Activated T-helper 17 cell treated with anti-CD3 and anti-CD28 coated beads, Interleukin-2, amount 50 U/mL, for 72 hours (primary cell): ENCODE results near the gene AP3D1. TPM values are rescaled to one million over a fixed set of nuclear protein-coding genes. Genes with fewer than 3 reads are reported as not detected.
"Not testable (repeated sequence)": the region's sequence is repeated elsewhere in the genome, so short reads cannot be mapped to it uniquely, and the experiment has no call there.

Source experiments
- ATAC-seq: fragments of 150-1000 bp; cut with Tn5 transposase; replicated peaks from 2 replicates; pipeline ENCODE4 v1.10.0; 2021; ENCODE audit warnings: mild to moderate bottlenecking, moderate library complexity
- H3K27ac Mint-ChIP-seq: one replicate; pipeline ENCODE4 v1.8.0; 2022; ENCODE audit warnings: mixed read lengths
- H3K27me3 Mint-ChIP-seq: one replicate; pipeline ENCODE4 v1.8.0; 2022; ENCODE audit warnings: mixed read lengths
- H3K36me3 Mint-ChIP-seq: one replicate; pipeline ENCODE4 v1.8.0; 2022; ENCODE audit warnings: low read depth, mild to moderate bottlenecking, mixed read lengths
- H3K4me1 Mint-ChIP-seq: one replicate; pipeline ENCODE4 v1.8.0; 2022; ENCODE audit warnings: mixed read lengths
- H3K4me3 Mint-ChIP-seq: one replicate; pipeline ENCODE4 v1.8.0; 2022; ENCODE audit warnings: mild to moderate bottlenecking, mixed read lengths
- H3K9me3 Mint-ChIP-seq: one replicate; pipeline ENCODE4 v1.8.0; 2022; ENCODE audit warnings: mixed read lengths
- total RNA-seq, 2 donors: library from RNA; stranded (reverse); gene quantifications; one replicate each; pipeline ENCODE4 v1.2.3, GENCODE V29; 2022

The AP3D1 gene
- total RNA-seq, 2 donors from 2014 or later: 83.6 to 108 TPM

GRCh38 chr19:2108251-2109016 is 42.9 kb downstream of the AP3D1 start:
- peaks cover 84% of the 10 kb centered on the region for H3K36me3 Mint-ChIP-seq
- H3K27ac Mint-ChIP-seq: peak overlapping the region; percentile 63
- no peaks in the 10 kb centered on the region for H3K27me3 Mint-ChIP-seq
- H3K4me1 Mint-ChIP-seq: peaks cover 7% of the 10 kb centered on the region
- no peaks in the 10 kb centered on the region for H3K9me3 Mint-ChIP-seq
- H3K4me3 Mint-ChIP-seq: no peak overlapping the region
- no peak for ATAC-seq

GRCh38 chr19:2103045-2103707 is 48.2 kb downstream of the AP3D1 start:
- peaks cover 7% of the 10 kb centered on the region for H3K4me1 Mint-ChIP-seq
- no peak for ATAC-seq
- H3K27me3 Mint-ChIP-seq: no peaks in the 10 kb centered on the region
- H3K36me3 Mint-ChIP-seq: peaks cover 77% of the 10 kb centered on the region
- H3K27ac Mint-ChIP-seq: no peak overlapping the region
- no peaks in the 10 kb centered on the region for H3K9me3 Mint-ChIP-seq
- no peak overlapping the region for H3K4me3 Mint-ChIP-seq

GRCh38 chr19:2101417-2102335 is 49.7 kb downstream of the AP3D1 start:
- Mint-ChIP-seq H3K4me1 (peaks cover 7% of the 10 kb centered on the region), H3K4me3 (no peak overlapping the region), H3K27me3 (no peaks in the 10 kb centered on the region), H3K36me3 (peaks cover 62% of the 10 kb centered on the region), H3K9me3 (no peaks in the 10 kb centered on the region), H3K27ac (no peak overlapping the region)
- no peak for ATAC-seq

- peaks cover 7% of the 10 kb centered on the region for H3K4me1 Mint-ChIP-seq
- no peak overlapping the region for H3K4me3 Mint-ChIP-seq
- H3K36me3 Mint-ChIP-seq: peaks cover 57% of the 10 kb centered on the region
- no peak overlapping the region for H3K27ac Mint-ChIP-seq
- H3K9me3 Mint-ChIP-seq: no peaks in the 10 kb centered on the region
- H3K27me3 Mint-ChIP-seq: no peaks in the 10 kb centered on the region
- ATAC-seq: no peak
These were observed 50.7 kb downstream of the AP3D1 start for GRCh38 chr19:2100719-2101061.

GRCh38 chr19:2099937-2100718 is 51.2 kb downstream of the AP3D1 start:
- H3K9me3 Mint-ChIP-seq: no peaks in the 10 kb centered on the region
- no peak for ATAC-seq
- H3K4me3 Mint-ChIP-seq: no peak overlapping the region
- no peak overlapping the region for H3K27ac Mint-ChIP-seq
- H3K27me3 Mint-ChIP-seq: no peaks in the 10 kb centered on the region
- H3K36me3 Mint-ChIP-seq: peaks cover 57% of the 10 kb centered on the region
- peaks cover 7% of the 10 kb centered on the region for H3K4me1 Mint-ChIP-seq

- ATAC-seq: no peak
- Mint-ChIP-seq H3K4me3 (no peak overlapping the region), H3K4me1 (peaks cover 10% of the 10 kb centered on the region), H3K27ac (no peak overlapping the region), H3K27me3 (no peaks in the 10 kb centered on the region), H3K36me3 (peaks cover 57% of the 10 kb centered on the region), H3K9me3 (peaks cover 3% of the 10 kb centered on the region)
These were observed 52.3 kb downstream of the AP3D1 start for GRCh38 chr19:2099054-2099501.

GRCh38 chr19:2097886-2098327 is 53.5 kb downstream of the AP3D1 start:
- Mint-ChIP-seq H3K9me3 (peaks cover 3% of the 10 kb centered on the region), H3K4me3 (peak overlapping the region; percentile 83), H3K27me3 (no peaks in the 10 kb centered on the region), H3K4me1 (peaks cover 11% of the 10 kb centered on the region), H3K27ac (no peak overlapping the region), H3K36me3 (peaks cover 62% of the 10 kb centered on the region)
- no peak for ATAC-seq

- peak; percentile 30 for ATAC-seq
- Mint-ChIP-seq H3K36me3 (peaks cover 67% of the 10 kb centered on the region), H3K27ac (peak overlapping the region; percentile 80), H3K27me3 (no peaks in the 10 kb centered on the region), H3K9me3 (peaks cover 3% of the 10 kb centered on the region), H3K4me3 (peak overlapping the region; percentile 83), H3K4me1 (peaks cover 11% of the 10 kb centered on the region)
These were observed 54.0 kb downstream of the AP3D1 start for GRCh38 chr19:2097203-2097885.

GRCh38 chr19:2096480-2097202 is 54.7 kb downstream of the AP3D1 start, which contains the start of gene IZUMO4:
TSS of gene IZUMO4 (plus strand) at chr19:2096915. CDS start at chr19:2096946, 31 bp downstream.
- H3K27me3 Mint-ChIP-seq: no peaks in the 10 kb centered on the region
- peak within 1 kb of the TSS; percentile 98 for H3K27ac Mint-ChIP-seq
- H3K4me1 Mint-ChIP-seq: peaks cover 11% of the 10 kb centered on the region
- H3K9me3 Mint-ChIP-seq: peaks cover 3% of the 10 kb centered on the region
- peak within 1 kb of the TSS; percentile 96 for H3K4me3 Mint-ChIP-seq
- H3K36me3 Mint-ChIP-seq: peaks cover 67% of the 10 kb centered on the region
- peak; percentile 82 for ATAC-seq

- peak within 1 kb of the TSS; percentile 96 for H3K4me3 Mint-ChIP-seq
- peaks cover 63% of the 10 kb centered on the region for H3K36me3 Mint-ChIP-seq
- peak; percentile 54 for ATAC-seq
- H3K27ac Mint-ChIP-seq: peak within 1 kb of the TSS; percentile 98
- peaks cover 3% of the 10 kb centered on the region for H3K9me3 Mint-ChIP-seq
- H3K4me1 Mint-ChIP-seq: peaks cover 11% of the 10 kb centered on the region
- H3K27me3 Mint-ChIP-seq: no peaks in the 10 kb centered on the region
These were observed 55.3 kb downstream of the AP3D1 start, which contains the start of gene MOB3A for GRCh38 chr19:2096034-2096479. TSS of gene MOB3A (minus strand) at chr19:2096326. CDS start at chr19:2078560, 17,766 bp downstream.

- Mint-ChIP-seq H3K4me3 (peak overlapping the region; percentile 96), H3K36me3 (peaks cover 88% of the 10 kb centered on the region), H3K4me1 (peaks cover 37% of the 10 kb centered on the region)
- not testable (repeated sequence) for H3K9me3 Mint-ChIP-seq, H3K27ac Mint-ChIP-seq, ATAC-seq, H3K27me3 Mint-ChIP-seq
These were observed 59.3 kb downstream of the AP3D1 start for GRCh38 chr19:2091926-2092525.

GRCh38 chr19:2089727-2090053 is 61.7 kb downstream of the AP3D1 start:
- no peaks in the 10 kb centered on the region for H3K27me3 Mint-ChIP-seq
- H3K4me3 Mint-ChIP-seq: peak overlapping the region; percentile 97
- no peak for ATAC-seq
- H3K36me3 Mint-ChIP-seq: peaks cover 92% of the 10 kb centered on the region
- peak overlapping the region; percentile 100 for H3K27ac Mint-ChIP-seq
- H3K4me1 Mint-ChIP-seq: peaks cover 43% of the 10 kb centered on the region
- H3K9me3 Mint-ChIP-seq: peaks cover 10% of the 10 kb centered on the region
